GM20000 (cell line): ENCODE measurements around the gene MAP2K5.
A peak's percentile ranks its signal among the peaks of the same experiment; 100 is the strongest.

Source experiments
- DNase-seq: peaks from one replicate; pipeline ENCODE4 v3.0.0; 2012; ENCODE audit warnings: low spot score
- CTCF ChIP-seq: IDR thresholded peaks from 2 replicates; pipeline ENCODE4 v1.5.1; 2012; ENCODE audit warnings: mild to moderate bottlenecking, control low read depth; ENCODE audit errors: extremely low read depth, missing control alignments

The MAP2K5 gene

GRCh38 chr15:67505675-67506572 is 36.6 kb upstream of the MAP2K5 start:
- TF ChIP-seq CTCF, result no peak
- peak; percentile 5 for DNase-seq

- no peak for TF ChIP-seq CTCF
- no peak for DNase-seq
These were observed 35.4 kb upstream of the MAP2K5 start for GRCh38 chr15:67506775-67507747.

- DNase-seq, result no peak
- TF ChIP-seq CTCF, result no peak
These were observed 34.1 kb upstream of the MAP2K5 start for GRCh38 chr15:67508407-67508806.

GRCh38 chr15:67509918-67510317 is 32.6 kb upstream of the MAP2K5 start:
- no peak for TF ChIP-seq CTCF
- no peak for DNase-seq

GRCh38 chr15:67510597-67511190 is 31.8 kb upstream of the MAP2K5 start:
- TF ChIP-seq CTCF, result no peak
- DNase-seq, result no peak

- no peak for DNase-seq
- no peak for TF ChIP-seq CTCF
These were observed 30.9 kb upstream of the MAP2K5 start for GRCh38 chr15:67511606-67512005.

GRCh38 chr15:67512140-67512539 is 30.4 kb upstream of the MAP2K5 start:
- TF ChIP-seq CTCF, result no peak
- DNase-seq, result no peak
